ENCODE data around the gene DPEP1. TPM values are rescaled to one million over a fixed set of nuclear protein-coding genes. Genes with fewer than 3 reads are reported as not detected.

The DPEP1 gene
- total RNA-seq, 1 donor = 0.36 TPM

DNA sequence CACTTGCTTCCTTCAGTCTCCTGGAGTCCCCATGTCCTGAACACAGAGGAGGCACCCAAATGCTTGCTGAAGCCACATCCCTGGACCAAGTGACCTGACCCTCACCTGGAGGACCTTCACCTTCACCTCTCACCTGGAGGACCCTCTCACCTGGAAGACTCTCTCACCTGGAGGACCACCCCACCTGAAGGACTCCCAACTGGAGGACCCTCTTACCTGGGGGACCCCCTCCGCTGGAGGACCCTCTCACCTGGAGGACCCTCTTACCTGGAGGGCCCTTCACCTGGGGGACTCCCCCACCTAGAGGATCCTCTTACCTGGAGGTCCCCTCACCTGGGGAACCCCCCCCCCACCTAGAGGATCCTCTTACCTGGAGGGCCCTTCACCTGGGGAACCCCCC, 72.5 kb downstream of the DPEP1 start:
- peaks cover 16% of the 10 kb centered on the region for H4K20me1 ChIP-seq (ENCODE audit: insufficient read depth, low read length)
- H3K27ac ChIP-seq (ENCODE audit: low read depth, low read length) = no peak overlapping the region
- H3K27me3 ChIP-seq (ENCODE audit: insufficient read depth, low read length) = no peaks in the 10 kb centered on the region
- H3K79me2 ChIP-seq (ENCODE audit: insufficient read depth, low read length) = peaks cover 26% of the 10 kb centered on the region
- DNase-seq (ENCODE audit: insufficient read length, low spot score, missing footprints) = peak; percentile 75
- H2AFZ ChIP-seq (ENCODE audit: low read length) = no peak overlapping the region
- H3K4me2 ChIP-seq (ENCODE audit: insufficient read depth, low read length) = peak overlapping the region; percentile 95
- H3K4me3 ChIP-seq (ENCODE audit: insufficient read depth, low read length) = no peak overlapping the region
- TF ChIP-seq, protein P1, sequence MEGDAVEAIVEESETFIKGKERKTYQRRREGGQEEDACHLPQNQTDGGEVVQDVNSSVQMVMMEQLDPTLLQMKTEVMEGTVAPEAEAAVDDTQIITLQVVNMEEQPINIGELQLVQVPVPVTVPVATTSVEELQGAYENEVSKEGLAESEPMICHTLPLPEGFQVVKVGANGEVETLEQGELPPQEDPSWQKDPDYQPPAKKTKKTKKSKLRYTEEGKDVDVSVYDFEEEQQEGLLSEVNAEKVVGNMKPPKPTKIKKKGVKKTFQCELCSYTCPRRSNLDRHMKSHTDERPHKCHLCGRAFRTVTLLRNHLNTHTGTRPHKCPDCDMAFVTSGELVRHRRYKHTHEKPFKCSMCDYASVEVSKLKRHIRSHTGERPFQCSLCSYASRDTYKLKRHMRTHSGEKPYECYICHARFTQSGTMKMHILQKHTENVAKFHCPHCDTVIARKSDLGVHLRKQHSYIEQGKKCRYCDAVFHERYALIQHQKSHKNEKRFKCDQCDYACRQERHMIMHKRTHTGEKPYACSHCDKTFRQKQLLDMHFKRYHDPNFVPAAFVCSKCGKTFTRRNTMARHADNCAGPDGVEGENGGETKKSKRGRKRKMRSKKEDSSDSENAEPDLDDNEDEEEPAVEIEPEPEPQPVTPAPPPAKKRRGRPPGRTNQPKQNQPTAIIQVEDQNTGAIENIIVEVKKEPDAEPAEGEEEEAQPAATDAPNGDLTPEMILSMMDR (IDR thresholded peaks at IDR 0.05; ENCODE audit: extremely low read depth, low read depth, low read length) = no peak
- peaks cover 20% of the 10 kb centered on the region for H3K36me3 ChIP-seq (ENCODE audit: insufficient read depth, low read length)
- H3K4me1 ChIP-seq (ENCODE audit: insufficient read depth, low read length) = peaks cover 9% of the 10 kb centered on the region
- no peaks in the 10 kb centered on the region for H3K9me3 ChIP-seq (ENCODE audit: low read depth, low read length)

DNA sequence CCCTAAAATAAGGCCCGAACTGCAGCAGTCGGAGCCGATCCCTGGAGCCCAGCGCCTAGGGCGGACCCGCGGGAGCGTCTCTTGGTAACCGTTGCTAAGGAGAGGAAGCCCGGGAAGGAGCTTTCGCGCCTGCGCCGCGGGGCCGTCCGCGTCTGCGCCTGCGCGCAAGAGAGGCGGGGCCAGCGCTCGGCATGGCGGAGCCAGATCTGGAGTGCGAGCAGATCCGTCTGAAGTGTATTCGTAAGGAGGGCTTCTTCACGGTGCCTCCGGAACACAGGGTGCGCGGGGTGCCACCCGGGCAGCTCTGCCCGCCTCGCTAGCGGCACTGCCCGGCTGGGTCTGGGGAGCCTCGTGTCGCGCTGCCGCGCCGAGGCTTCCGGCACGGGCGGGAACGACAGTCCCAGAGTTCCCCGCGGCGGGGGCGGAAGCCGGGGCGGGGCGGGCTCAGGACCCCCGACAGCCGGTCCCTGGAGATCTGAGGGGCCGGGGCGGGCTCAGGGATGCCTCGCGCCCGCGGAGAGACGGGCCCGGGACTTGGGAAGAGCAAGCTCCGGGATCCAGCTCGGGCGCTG, 73.2 kb downstream of the DPEP1 start, which contains the start of gene CDK10:
Gene CDK10, plus strand, starts transcription at position 170 of the 572 bp plus-strand sequence. Its CDS starts 22 bp downstream, at position 192.
- TF ChIP-seq, protein P1 (IDR thresholded peaks at IDR 0.05; ENCODE audit: extremely low read depth, low read depth, low read length) = no peak
- DNase-seq (ENCODE audit: insufficient read length, low spot score, missing footprints) = peak; percentile 100
- Histone ChIP-seq H4K20me1 (ENCODE audit: insufficient read depth, low read length) (peaks cover 16% of the 10 kb centered on the region), H3K4me2 (ENCODE audit: insufficient read depth, low read length) (peak within 1 kb of the TSS; percentile 95), H3K9me3 (ENCODE audit: low read depth, low read length) (no peaks in the 10 kb centered on the region), H3K36me3 (ENCODE audit: insufficient read depth, low read length) (peaks cover 25% of the 10 kb centered on the region), H3K4me1 (ENCODE audit: insufficient read depth, low read length) (peaks cover 9% of the 10 kb centered on the region), H3K4me3 (ENCODE audit: insufficient read depth, low read length) (peak within 1 kb of the TSS; percentile 95), H3K27ac (ENCODE audit: low read depth, low read length) (peak within 1 kb of the TSS; percentile 83), H2AFZ (ENCODE audit: low read length) (peak within 1 kb of the TSS; percentile 93), H3K27me3 (ENCODE audit: insufficient read depth, low read length) (no peaks in the 10 kb centered on the region), H3K79me2 (ENCODE audit: insufficient read depth, low read length) (peaks cover 26% of the 10 kb centered on the region)

DNA sequence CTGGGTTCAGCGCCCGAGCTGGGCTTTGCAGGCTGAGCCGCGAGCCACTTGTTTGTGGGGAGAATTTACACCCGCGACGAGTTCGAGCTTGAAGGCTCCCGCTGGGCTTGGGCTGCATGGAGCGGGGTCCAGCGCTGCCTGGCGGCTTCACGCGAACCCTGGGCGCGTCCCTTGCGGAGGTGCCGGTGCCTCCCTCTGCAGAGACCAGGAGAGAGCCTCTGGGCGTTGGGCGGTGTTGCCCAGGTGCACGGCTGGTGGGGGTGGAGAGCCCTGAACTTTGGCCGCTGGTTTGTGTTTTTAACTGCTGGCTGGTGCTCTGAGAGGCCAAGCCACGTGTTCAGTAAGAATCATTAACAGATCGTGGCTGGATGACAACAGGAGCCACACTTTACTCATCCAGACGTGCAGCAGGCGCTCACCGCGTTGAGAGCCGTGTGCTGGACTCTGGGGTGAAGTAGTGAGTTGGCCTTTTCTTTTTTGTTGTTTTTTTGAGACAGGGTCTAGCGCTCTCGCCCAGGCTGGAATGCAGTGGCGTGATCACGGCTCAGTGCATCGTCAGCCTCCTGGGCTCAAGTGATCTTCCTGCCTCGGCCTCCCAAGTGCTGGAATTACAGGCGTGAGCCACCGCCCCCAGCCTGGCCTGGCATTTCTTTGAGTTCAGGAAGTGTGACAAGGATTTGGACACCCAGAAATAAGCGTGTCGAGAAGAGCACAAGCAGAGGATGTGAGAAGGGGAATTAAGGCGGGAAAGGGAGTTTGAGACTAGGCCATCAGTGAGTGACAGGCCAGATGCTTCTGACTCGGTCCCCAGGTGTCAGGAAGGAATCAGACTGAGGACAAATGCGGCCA, 73.9 kb downstream of the DPEP1 start:
- peaks cover 9% of the 10 kb centered on the region for H3K4me1 ChIP-seq (ENCODE audit: insufficient read depth, low read length)
- peaks cover 32% of the 10 kb centered on the region for H3K36me3 ChIP-seq (ENCODE audit: insufficient read depth, low read length)
- H2AFZ ChIP-seq (ENCODE audit: low read length) = peak overlapping the region; percentile 56
- H3K27ac ChIP-seq (ENCODE audit: low read depth, low read length) = peak overlapping the region; percentile 83
- H3K4me2 ChIP-seq (ENCODE audit: insufficient read depth, low read length) = peak overlapping the region; percentile 95
- H4K20me1 ChIP-seq (ENCODE audit: insufficient read depth, low read length) = peaks cover 16% of the 10 kb centered on the region
- H3K4me3 ChIP-seq (ENCODE audit: insufficient read depth, low read length) = peak overlapping the region; percentile 95
- H3K9me3 ChIP-seq (ENCODE audit: low read depth, low read length) = no peaks in the 10 kb centered on the region
- TF ChIP-seq, protein P1 (IDR thresholded peaks at IDR 0.05; ENCODE audit: extremely low read depth, low read depth, low read length) = no peak
- peaks cover 26% of the 10 kb centered on the region for H3K79me2 ChIP-seq (ENCODE audit: insufficient read depth, low read length)
- peak; percentile 91 for DNase-seq (ENCODE audit: insufficient read length, low spot score, missing footprints)
- H3K27me3 ChIP-seq (ENCODE audit: insufficient read depth, low read length) = no peaks in the 10 kb centered on the region

Other genes with a start within 250 kb of the DPEP1 start
- gene ANKRD11, start 123.1 kb upstream of the DPEP1 start, total RNA-seq = 78.4 and 97.4 TPM in 2 replicates
- 76.3 and 85.8 TPM in 2 replicates for gene SPG7, start 105.2 kb upstream of the DPEP1 start, total RNA-seq
- gene RPL13, start 53.0 kb upstream of the DPEP1 start, total RNA-seq = 2,112 and 2,440 TPM in 2 replicates
- 7.2 and 21.8 TPM in 2 replicates for gene CPNE7, start 37.9 kb upstream of the DPEP1 start, total RNA-seq
- 101 and 110 TPM in 2 replicates for gene CHMP1A, start 44.1 kb downstream of the DPEP1 start, total RNA-seq
- 3.2 and 3.3 TPM in 2 replicates for gene SPATA33, start 44.2 kb downstream of the DPEP1 start, total RNA-seq
- 24.8 and 37.6 TPM in 2 replicates for gene CDK10, start 73.0 kb downstream of the DPEP1 start, total RNA-seq
- gene SPATA2L, start 88.1 kb downstream of the DPEP1 start, total RNA-seq = 12.1 and 14.8 TPM in 2 replicates
- gene VPS9D1, start 107.3 kb downstream of the DPEP1 start, total RNA-seq = 13.3 and 14.5 TPM in 2 replicates
- gene ZNF276, start 107.9 kb downstream of the DPEP1 start, total RNA-seq = 11.5 and 12.3 TPM in 2 replicates
- 4.0 and 8.3 TPM in 2 replicates for gene FANCA, start 203.0 kb downstream of the DPEP1 start, total RNA-seq
- 0.72 and 1.5 TPM in 2 replicates for gene SPIRE2, start 214.8 kb downstream of the DPEP1 start, total RNA-seq

All from osteoblast (primary cell).